GM23248 (cell line): ENCODE data around the gene ADRA1B.

Source experiments
- EZH2 ChIP-seq: fragments of 200-600 bp; sonication (generic); IDR thresholded peaks from 2 replicates; pipeline ENCODE4 v1.6.1; 2018; ENCODE audit warnings: antibody characterized with exemption, mild to moderate bottlenecking; ENCODE audit not compliant: insufficient read depth, poor library complexity, severe bottlenecking
- EZH2phosphoT487 ChIP-seq: fragments of 200-600 bp; sonication (generic); IDR thresholded peaks from 2 replicates; pipeline ENCODE4 v1.6.1; 2018; ENCODE audit warnings: antibody characterized with exemption, moderate library complexity, mild to moderate bottlenecking, low read depth; ENCODE audit not compliant: insufficient read depth

GRCh38 chr5:159917994-159918393, 1.7 kb downstream of the ADRA1B start:
- no peak for TF ChIP-seq EZH2phosphoT487
- no peak for TF ChIP-seq EZH2
